LHCN-M2 (cell line): ENCODE data around the gene DCDC2B. TPM values are rescaled to one million over a fixed set of nuclear protein-coding genes. Genes with fewer than 3 reads are reported as not detected.

Experiments used
- DNase-seq: peaks from one replicate; pipeline ENCODE4 v3.0.0-alpha.2; 2012; ENCODE audit warnings: low read depth
- total RNA-seq: library from RNA; depleted of rRNA; stranded (reverse); fragments of >200 nt; gene quantifications from 2 replicates; pipeline ENCODE4 v1.2.3, GENCODE V29; 2014

The DCDC2B gene
- total RNA-seq, 1 experiment from 2014 or later, result not detected

GRCh38 chr1:32195972-32196823 lies 12.7 kb upstream of the DCDC2B start:
- no peak for DNase-seq

- no peak for DNase-seq
These were observed 11.8 kb upstream of the DCDC2B start for GRCh38 chr1:32197074-32197473.

GRCh38 chr1:32197837-32198236 lies 11.1 kb upstream of the DCDC2B start:
- DNase-seq, result no peak

GRCh38 chr1:32198237-32199042 lies 10.4 kb upstream of the DCDC2B start:
- no peak for DNase-seq

GRCh38 chr1:32199043-32199716 lies 9.7 kb upstream of the DCDC2B start:
- no peak for DNase-seq

- DNase-seq, result no peak
These were observed 9.2 kb upstream of the DCDC2B start for GRCh38 chr1:32199717-32200072.

- peak; percentile 68 for DNase-seq
These were observed 8.5 kb upstream of the DCDC2B start, which contains the start of gene CCDC28B for GRCh38 chr1:32200226-32201010. Gene CCDC28B (plus strand): TSS chr1:32200595. CDS start chr1:32201936, 1,341 bp downstream.

- peak; percentile 53 for DNase-seq
These were observed 7.7 kb upstream of the DCDC2B start for GRCh38 chr1:32201011-32201855.

- no peak for DNase-seq
These were observed 3.9 kb upstream of the DCDC2B start for GRCh38 chr1:32204943-32205361.

- DNase-seq, result peak; percentile 72
These were observed 3.2 kb upstream of the DCDC2B start, which contains the start of gene IQCC for GRCh38 chr1:32205401-32206370. Gene IQCC (plus strand): TSS chr1:32205671. CDS start chr1:32205682, 11 bp downstream.

- DNase-seq, result no peak
These were observed 420 bp upstream of the DCDC2B start for GRCh38 chr1:32208469-32208868.

- peak; percentile 58 for DNase-seq
These were observed 7.0 kb downstream of the DCDC2B start for GRCh38 chr1:32215629-32216480.

GRCh38 chr1:32216566-32216965 lies 7.7 kb downstream of the DCDC2B start:
- no peak for DNase-seq

- DNase-seq, result no peak
These were observed 10.1 kb downstream of the DCDC2B start for GRCh38 chr1:32219022-32219421.

GRCh38 chr1:32220746-32221580 lies 12.1 kb downstream of the DCDC2B start:
- DNase-seq, result no peak

- DNase-seq, result no peak
These were observed 12.7 kb downstream of the DCDC2B start for GRCh38 chr1:32221581-32221979.
